Astrocyte (in vitro differentiated cells and primary cell): ENCODE data around the gene AQP2. TPM values are rescaled to one million over a fixed set of nuclear protein-coding genes. Genes with fewer than 3 reads are reported as not detected.

Experiments
- DNase-seq: peaks from one replicate; pipeline ENCODE4 v3.0.0-alpha.2; 2010; ENCODE audit warnings: low read depth
- FAIRE-seq: peaks from 2 replicates; lab custom pipeline; 2011; peaks lifted over from hg19 to GRCh38; lab: Jason Lieb, UNC
- H2AFZ ChIP-seq: 2 replicates; pipeline ENCODE4 v1.6.0; 2012; ENCODE audit warnings: low read depth, low read length, inconsistent platforms
- H3K27ac ChIP-seq: 2 replicates; pipeline ENCODE4 v1.5.1; 2011; ENCODE audit warnings: low read depth, low read length, inconsistent platforms
- H3K27me3 ChIP-seq: 2 replicates; pipeline ENCODE4 v1.6.0; 2011; ENCODE audit warnings: low read length, inconsistent platforms; ENCODE audit not compliant: insufficient read depth
- H3K36me3 ChIP-seq: 2 replicates; pipeline ENCODE4 v1.5.1; 2011; ENCODE audit warnings: low read length, inconsistent platforms; ENCODE audit not compliant: insufficient read depth
- H3K4me1 ChIP-seq: 2 replicates; pipeline ENCODE4 v1.5.1; 2011; ENCODE audit warnings: low read length, inconsistent platforms; ENCODE audit not compliant: insufficient read depth
- H3K4me2 ChIP-seq: 2 replicates; pipeline ENCODE4 v1.6.0; 2012; ENCODE audit warnings: low read length, inconsistent platforms
- H3K4me3 ChIP-seq: 2 replicates; pipeline ENCODE4 v1.5.1; 2011; ENCODE audit warnings: low read depth, mild to moderate bottlenecking, low read length, inconsistent platforms; ENCODE audit not compliant: insufficient read depth
- H3K79me2 ChIP-seq: 2 replicates; pipeline ENCODE4 v1.6.0; 2012; ENCODE audit warnings: mild to moderate bottlenecking, low read length, inconsistent platforms; ENCODE audit not compliant: insufficient read depth
- H3K9ac ChIP-seq: 2 replicates; pipeline ENCODE4 v1.6.0; 2012; ENCODE audit warnings: mild to moderate bottlenecking, low read length, inconsistent platforms
- H3K9me3 ChIP-seq: 2 replicates; pipeline ENCODE4 v1.5.1; 2012; ENCODE audit warnings: low read depth, mild to moderate bottlenecking, low read length, inconsistent platforms; ENCODE audit not compliant: insufficient read depth
- H4K20me1 ChIP-seq: 2 replicates; pipeline ENCODE4 v1.6.0; 2012; ENCODE audit warnings: low read length, inconsistent platforms; ENCODE audit not compliant: insufficient read depth
- H3K27ac Mint-ChIP-seq: one replicate; pipeline ENCODE4 v1.8.0; 2021; ENCODE audit warnings: mild to moderate bottlenecking, mixed read lengths; ENCODE audit not compliant: unreplicated experiment
- H3K27me3 Mint-ChIP-seq: one replicate; pipeline ENCODE4 v1.8.0; 2021; ENCODE audit warnings: low read depth, mixed read lengths; ENCODE audit not compliant: unreplicated experiment
- H3K36me3 Mint-ChIP-seq: one replicate; pipeline ENCODE4 v1.8.0; 2021; ENCODE audit warnings: low read depth, mixed read lengths; ENCODE audit not compliant: unreplicated experiment
- H3K4me1 Mint-ChIP-seq: one replicate; pipeline ENCODE4 v1.8.0; 2021; ENCODE audit warnings: low read depth, mixed read lengths; ENCODE audit not compliant: unreplicated experiment
- H3K4me3 Mint-ChIP-seq: one replicate; pipeline ENCODE4 v1.8.0; 2021; ENCODE audit warnings: mild to moderate bottlenecking, moderate library complexity, mixed read lengths; ENCODE audit not compliant: unreplicated experiment
- H3K9me3 Mint-ChIP-seq: one replicate; pipeline ENCODE4 v1.8.0; 2021; ENCODE audit warnings: mild to moderate bottlenecking, mixed read lengths; ENCODE audit not compliant: unreplicated experiment
- EZH2 ChIP-seq: IDR thresholded peaks from 2 replicates; pipeline ENCODE4 v1.6.1; 2012; ENCODE audit warnings: mild to moderate bottlenecking, low read length, inconsistent platforms; ENCODE audit not compliant: insufficient read depth
- total RNA-seq: library from RNA; stranded (reverse); gene quantifications from 2 replicates; pipeline ENCODE4 v1.2.1, GENCODE V29; 2021
- TF ChIP-seq, protein P1 (sequence below): IDR thresholded peaks from 2 replicates; pipeline ENCODE4 v1.5.1; 2011; ENCODE audit warnings: low read depth, mild to moderate bottlenecking, inconsistent platforms, low read length, moderate library complexity; ENCODE audit not compliant: insufficient read depth

The AQP2 gene
- total RNA-seq, 1 donor from 2014 or later, result not detected

DNA sequence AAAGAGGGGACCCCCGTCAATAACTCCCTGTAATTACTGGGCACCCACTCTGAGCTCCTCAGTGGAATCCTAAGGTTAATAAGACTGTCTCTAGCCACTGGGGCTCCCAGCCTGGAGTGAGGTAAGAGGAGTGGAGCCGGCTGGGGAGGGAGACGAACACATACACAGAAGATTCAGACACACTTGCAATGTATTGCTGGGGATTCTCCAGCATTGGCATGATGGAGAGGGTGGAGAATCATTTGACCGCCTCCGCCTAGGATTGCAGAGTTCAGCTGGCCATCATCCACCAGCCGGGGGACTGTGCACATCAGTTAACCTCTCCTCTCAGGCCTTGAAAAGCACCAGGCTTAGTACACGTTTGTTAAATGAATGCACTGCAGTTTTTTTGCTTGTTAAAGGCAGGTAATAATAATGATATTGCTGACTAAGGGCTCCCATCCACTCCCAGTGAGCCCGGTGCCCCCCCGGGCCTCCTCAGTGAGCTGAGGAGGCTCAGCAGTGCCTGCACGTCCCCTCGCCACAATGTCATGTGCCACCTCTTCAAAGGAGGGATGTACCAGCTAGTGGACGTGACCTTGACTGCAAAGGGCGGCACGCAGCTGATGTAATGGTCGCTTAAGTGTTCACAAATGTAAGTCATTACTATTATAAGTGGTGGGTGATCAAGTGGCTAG is 26.5 kb upstream of the AQP2 start:
- no peak overlapping the region for H3K27ac Mint-ChIP-seq

DNA sequence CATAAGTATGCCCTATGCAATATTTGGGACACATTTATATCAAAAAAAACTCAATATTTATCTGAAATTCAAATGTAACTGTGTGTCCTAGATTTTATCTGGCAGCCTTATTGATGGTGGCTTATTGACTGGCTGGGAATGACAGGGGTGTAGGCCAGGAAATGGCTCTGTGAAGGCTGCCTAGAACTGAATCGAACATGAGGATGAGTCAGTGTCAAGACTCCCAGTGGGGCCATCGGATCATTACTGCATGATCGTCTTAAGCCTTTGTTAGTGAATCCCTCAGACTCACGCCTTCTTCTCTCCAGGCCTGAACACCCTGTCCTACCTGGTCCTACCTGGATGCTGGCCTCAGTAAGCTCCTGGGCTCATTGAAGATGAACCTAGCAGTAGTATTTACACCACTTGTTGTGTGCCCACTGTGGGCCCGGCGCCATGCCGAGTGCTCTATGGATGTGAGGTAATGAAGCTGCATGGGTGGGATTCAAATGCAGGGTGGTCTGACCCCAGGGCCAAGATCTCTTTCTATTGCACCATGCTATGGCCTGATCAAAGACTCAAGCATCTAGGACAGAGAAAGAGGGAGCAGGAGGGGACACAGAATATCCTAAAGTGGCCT is 25.8 kb upstream of the AQP2 start:
- Histone ChIP-seq H2AFZ (no peak overlapping the region), H3K9ac (no peak overlapping the region), H3K4me3 (no peak overlapping the region), H3K79me2 (no peaks in the 10 kb centered on the region), H3K9me3 (no peaks in the 10 kb centered on the region), H3K27me3 (no peaks in the 10 kb centered on the region), H3K27ac (no peak overlapping the region), H4K20me1 (no peaks in the 10 kb centered on the region), H3K36me3 (no peaks in the 10 kb centered on the region), H3K4me2 (no peak overlapping the region), H3K4me1 (peaks cover 5% of the 10 kb centered on the region)
- no peak for FAIRE-seq
- H3K27me3 Mint-ChIP-seq, result peaks cover 26% of the 10 kb centered on the region
- H3K9me3 Mint-ChIP-seq, result no peaks in the 10 kb centered on the region
- peaks cover 2% of the 10 kb centered on the region for H3K36me3 Mint-ChIP-seq
- TF ChIP-seq, protein P1, sequence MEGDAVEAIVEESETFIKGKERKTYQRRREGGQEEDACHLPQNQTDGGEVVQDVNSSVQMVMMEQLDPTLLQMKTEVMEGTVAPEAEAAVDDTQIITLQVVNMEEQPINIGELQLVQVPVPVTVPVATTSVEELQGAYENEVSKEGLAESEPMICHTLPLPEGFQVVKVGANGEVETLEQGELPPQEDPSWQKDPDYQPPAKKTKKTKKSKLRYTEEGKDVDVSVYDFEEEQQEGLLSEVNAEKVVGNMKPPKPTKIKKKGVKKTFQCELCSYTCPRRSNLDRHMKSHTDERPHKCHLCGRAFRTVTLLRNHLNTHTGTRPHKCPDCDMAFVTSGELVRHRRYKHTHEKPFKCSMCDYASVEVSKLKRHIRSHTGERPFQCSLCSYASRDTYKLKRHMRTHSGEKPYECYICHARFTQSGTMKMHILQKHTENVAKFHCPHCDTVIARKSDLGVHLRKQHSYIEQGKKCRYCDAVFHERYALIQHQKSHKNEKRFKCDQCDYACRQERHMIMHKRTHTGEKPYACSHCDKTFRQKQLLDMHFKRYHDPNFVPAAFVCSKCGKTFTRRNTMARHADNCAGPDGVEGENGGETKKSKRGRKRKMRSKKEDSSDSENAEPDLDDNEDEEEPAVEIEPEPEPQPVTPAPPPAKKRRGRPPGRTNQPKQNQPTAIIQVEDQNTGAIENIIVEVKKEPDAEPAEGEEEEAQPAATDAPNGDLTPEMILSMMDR, result no peak
- no peak for TF ChIP-seq EZH2
- DNase-seq, result no peak
- H3K27ac Mint-ChIP-seq, result no peak overlapping the region
- peaks cover 16% of the 10 kb centered on the region for H3K4me1 Mint-ChIP-seq
- no peak overlapping the region for H3K4me3 Mint-ChIP-seq

More for the DNA sequence above, 26.5 kb upstream of the AQP2 start:
- Mint-ChIP-seq H3K9me3 (no peaks in the 10 kb centered on the region), H3K4me1 (peaks cover 16% of the 10 kb centered on the region), H3K27me3 (peaks cover 28% of the 10 kb centered on the region), H3K36me3 (peaks cover 2% of the 10 kb centered on the region), H3K4me3 (no peak overlapping the region)
- no peak overlapping the region for H3K9ac ChIP-seq
- H3K4me3 ChIP-seq, result no peak overlapping the region
- H3K27ac ChIP-seq, result no peak overlapping the region
- no peaks in the 10 kb centered on the region for H4K20me1 ChIP-seq
- H3K79me2 ChIP-seq, result no peaks in the 10 kb centered on the region
- no peak overlapping the region for H2AFZ ChIP-seq
- no peaks in the 10 kb centered on the region for H3K27me3 ChIP-seq
- no peak for DNase-seq
- H3K4me1 ChIP-seq, result peaks cover 5% of the 10 kb centered on the region
- H3K36me3 ChIP-seq, result no peaks in the 10 kb centered on the region
- FAIRE-seq, result no peak
- H3K4me2 ChIP-seq, result no peak overlapping the region
- no peaks in the 10 kb centered on the region for H3K9me3 ChIP-seq
- no peak for TF ChIP-seq EZH2
- TF ChIP-seq, protein P1, result no peak
